ENCODE data around the gene ARHGEF7.

GRCh38 chr13:111265006-111265700 is 150.0 kb downstream of the ARHGEF7 start:
- TF ChIP-seq EZH2phosphoT487 (IDR thresholded peaks at IDR 0.05; ENCODE audit: borderline replicate concordance), result no peak
- TF ChIP-seq, protein P1, sequence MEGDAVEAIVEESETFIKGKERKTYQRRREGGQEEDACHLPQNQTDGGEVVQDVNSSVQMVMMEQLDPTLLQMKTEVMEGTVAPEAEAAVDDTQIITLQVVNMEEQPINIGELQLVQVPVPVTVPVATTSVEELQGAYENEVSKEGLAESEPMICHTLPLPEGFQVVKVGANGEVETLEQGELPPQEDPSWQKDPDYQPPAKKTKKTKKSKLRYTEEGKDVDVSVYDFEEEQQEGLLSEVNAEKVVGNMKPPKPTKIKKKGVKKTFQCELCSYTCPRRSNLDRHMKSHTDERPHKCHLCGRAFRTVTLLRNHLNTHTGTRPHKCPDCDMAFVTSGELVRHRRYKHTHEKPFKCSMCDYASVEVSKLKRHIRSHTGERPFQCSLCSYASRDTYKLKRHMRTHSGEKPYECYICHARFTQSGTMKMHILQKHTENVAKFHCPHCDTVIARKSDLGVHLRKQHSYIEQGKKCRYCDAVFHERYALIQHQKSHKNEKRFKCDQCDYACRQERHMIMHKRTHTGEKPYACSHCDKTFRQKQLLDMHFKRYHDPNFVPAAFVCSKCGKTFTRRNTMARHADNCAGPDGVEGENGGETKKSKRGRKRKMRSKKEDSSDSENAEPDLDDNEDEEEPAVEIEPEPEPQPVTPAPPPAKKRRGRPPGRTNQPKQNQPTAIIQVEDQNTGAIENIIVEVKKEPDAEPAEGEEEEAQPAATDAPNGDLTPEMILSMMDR (conservative IDR thresholded peaks at IDR 0.05; ENCODE audit: low read length), result no peak
